WTC11 (cell line): ENCODE data around the gene FGD2. TPM values are rescaled to one million over a fixed set of nuclear protein-coding genes. Genes with fewer than 3 reads are reported as not detected.

Experiments
- ATAC-seq: fragments of 200-7000 bp; cut with Tn5 transposase; 2 replicates; pipeline ENCODE4 v1.10.0; 2021; ENCODE audit warnings: mild to moderate bottlenecking, moderate library complexity
- CTCF ChIA-PET: fragments of 300-600 bp; sonication (Branson Sonifier 250); formaldehyde crosslinking; loops from one replicate; lab custom pipeline; 2021; ENCODE audit warnings: antibody characterized with exemption; lab: Charles Lee
- POLR2A ChIA-PET: fragments of 350-600 bp; sonication (Branson Sonifier 250); formaldehyde crosslinking; loops from one replicate; lab custom pipeline; 2021; ENCODE audit warnings: antibody characterized with exemption; lab: Charles Lee
- DNase-seq: peaks from one replicate; pipeline ENCODE4 v3.0.0; 2021; ENCODE audit warnings: low spot score
- H3K27ac Mint-ChIP-seq: 2 replicates; pipeline ENCODE4 v1.8.0; 2021; ENCODE audit warnings: mixed read lengths
- H3K27me3 Mint-ChIP-seq: 2 replicates; pipeline ENCODE4 v1.8.0; 2021; ENCODE audit warnings: low read depth, mild to moderate bottlenecking, moderate library complexity, mixed read lengths
- H3K36me3 Mint-ChIP-seq: 2 replicates; pipeline ENCODE4 v1.8.0; 2021; ENCODE audit warnings: mixed read lengths
- H3K4me1 Mint-ChIP-seq: 2 replicates; pipeline ENCODE4 v1.8.0; 2022; ENCODE audit warnings: mixed read lengths
- H3K4me3 Mint-ChIP-seq: 2 replicates; pipeline ENCODE4 v1.8.0; 2021; ENCODE audit warnings: mild to moderate bottlenecking, moderate library complexity, mixed read lengths
- H3K9me3 Mint-ChIP-seq: 2 replicates; pipeline ENCODE4 v1.8.0; 2021; ENCODE audit warnings: mixed read lengths
- ATF6 ChIP-seq: sonication (generic); formaldehyde crosslinking; IDR thresholded peaks from 2 replicates; pipeline ENCODE4 v1.8.1; 2023; ENCODE audit warnings: mild to moderate bottlenecking, missing genetic modification reagents
- CDX4 ChIP-seq: fragments of 250-450 bp; sonication (Bioruptor Pico); IDR thresholded peaks from 2 replicates; pipeline ENCODE4 v1.9.0; 2021; ENCODE audit warnings: moderate library complexity, mild to moderate bottlenecking, inconsistent platforms, borderline replicate concordance
- CREB1 ChIP-seq: sonication (generic); formaldehyde crosslinking; IDR thresholded peaks from 2 replicates; pipeline ENCODE4 v1.8.0; 2023; ENCODE audit warnings: mild to moderate bottlenecking, missing genetic modification reagents
- E2F1 ChIP-seq: sonication (generic); formaldehyde crosslinking; IDR thresholded peaks from 2 replicates; pipeline ENCODE4 v1.8.0; 2022; ENCODE audit warnings: mild to moderate bottlenecking, missing genetic modification reagents
- FOXJ3 ChIP-seq: sonication (generic); formaldehyde crosslinking; IDR thresholded peaks from 2 replicates; pipeline ENCODE4 v1.9.0; 2021; ENCODE audit warnings: missing genetic modification reagents, mild to moderate bottlenecking, borderline replicate concordance
- FOXP1 ChIP-seq: sonication (generic); formaldehyde crosslinking; IDR thresholded peaks from 2 replicates; pipeline ENCODE4 v1.8.0; 2022; ENCODE audit warnings: missing genetic modification reagents, mild to moderate bottlenecking, moderate library complexity, borderline replicate concordance
- GTF2I ChIP-seq: fragments of 250-450 bp; sonication (Bioruptor Pico); conservative IDR thresholded peaks from 2 replicates; pipeline ENCODE4 v1.4.0; 2021; ENCODE audit warnings: mild to moderate bottlenecking
- JUN ChIP-seq: sonication (generic); formaldehyde crosslinking; IDR thresholded peaks from 2 replicates; pipeline ENCODE4 v1.8.0; 2023; ENCODE audit warnings: mild to moderate bottlenecking, missing genetic modification reagents
- MLX ChIP-seq: sonication (generic); formaldehyde crosslinking; IDR thresholded peaks from 2 replicates; pipeline ENCODE4 v1.8.1; 2023; ENCODE audit warnings: mild to moderate bottlenecking, missing genetic modification reagents, moderate library complexity
- MXD4 ChIP-seq: fragments of 250-450 bp; sonication (Bioruptor Pico); IDR thresholded peaks from 2 replicates; pipeline ENCODE4 v1.8.0; 2021; ENCODE audit warnings: mild to moderate bottlenecking, moderate library complexity, borderline replicate concordance
- NR2C2 ChIP-seq: sonication (generic); formaldehyde crosslinking; IDR thresholded peaks from 2 replicates; pipeline ENCODE4 v1.8.0; 2022; ENCODE audit warnings: mild to moderate bottlenecking, missing genetic modification reagents
- PRDM15 ChIP-seq: sonication (generic); formaldehyde crosslinking; IDR thresholded peaks from 2 replicates; pipeline ENCODE4 v1.8.0; 2022; ENCODE audit warnings: missing genetic modification reagents
- SMAD3 ChIP-seq: sonication (generic); formaldehyde crosslinking; IDR thresholded peaks from 2 replicates; pipeline ENCODE4 v1.8.0; 2022; ENCODE audit warnings: missing genetic modification reagents, mild to moderate bottlenecking, borderline replicate concordance
- ZNF121 ChIP-seq: sonication (generic); formaldehyde crosslinking; IDR thresholded peaks from 2 replicates; pipeline ENCODE4 v1.8.0; 2023; ENCODE audit warnings: missing genetic modification reagents
- ZNF138 ChIP-seq: sonication (generic); formaldehyde crosslinking; conservative IDR thresholded peaks from 2 replicates; pipeline ENCODE4 v1.8.1; 2022; ENCODE audit warnings: mild to moderate bottlenecking, moderate library complexity, missing genetic modification reagents
- ZNF263 ChIP-seq: sonication (generic); formaldehyde crosslinking; IDR thresholded peaks from 2 replicates; pipeline ENCODE4 v1.8.1; 2022; ENCODE audit warnings: low read depth, mild to moderate bottlenecking, moderate library complexity, missing genetic modification reagents
- ZNF532 ChIP-seq: fragments of 250-450 bp; sonication (Bioruptor Pico); IDR thresholded peaks from 2 replicates; pipeline ENCODE4 v1.9.0; 2021; ENCODE audit warnings: mild to moderate bottlenecking, borderline replicate concordance
- total RNA-seq: library from RNA; stranded (reverse); gene quantifications from 3 replicates; pipeline ENCODE4 v1.2.3, GENCODE V29; 2021

The FGD2 gene
- total RNA-seq, 1 experiment from 2014 or later = 0.31 TPM

GRCh38 chr6:37057128-37057471 lies 51.6 kb downstream of the FGD2 start:
- no peak for ATAC-seq

GRCh38 chr6:37057678-37058077 lies 52.2 kb downstream of the FGD2 start:
- POLR2A ChIA-PET = interaction anchor here (1.0 to 1.6 kb wide), 2 partner anchors 80 to 113 kb away, joined by 3 to 4 read pairs; no protein-coding TSS in a partner anchor
- no peak for ATAC-seq
- TF ChIP-seq NR2C2 (CRISPR knock-in tag) (no peak), MXD4 (CRISPR knock-in tag) (no peak), FOXP1 (CRISPR knock-in tag) (no peak), FOXJ3 (no peak), E2F1 (no peak)
- CTCF ChIA-PET = interaction anchor here (3.0 to 4.1 kb wide), 3 partner anchors 69 to 153 kb away, joined by 10 to 22 read pairs (median 19); partner anchors contain the start of gene PIM1
- peak overlapping the region; percentile 48; the same call in 1 of the 2 replicates for H3K27ac Mint-ChIP-seq
- H3K4me1 Mint-ChIP-seq = peaks cover 53% of the 10 kb centered on the region
- H3K4me3 Mint-ChIP-seq = no peak overlapping the region
- no peaks in the 10 kb centered on the region for H3K36me3 Mint-ChIP-seq
- no peaks in the 10 kb centered on the region for H3K27me3 Mint-ChIP-seq
- no peak for DNase-seq
- no peaks in the 10 kb centered on the region for H3K9me3 Mint-ChIP-seq

More at GRCh38 chr6:37057128-37057471, 51.6 kb downstream of the FGD2 start:
- ChIA-PET POLR2A (interaction anchor here (1.0 kb wide), 1 partner anchor 81 kb away, joined by 3 read pairs; no protein-coding TSS in a partner anchor), CTCF (interaction anchor here (1.2 to 4.1 kb wide), 5 partner anchors 15 to 154 kb away, joined by 3 to 22 read pairs (median 10); partner anchors contain the start of gene PIM1)
- H3K4me3 Mint-ChIP-seq = no peak overlapping the region
- H3K27ac Mint-ChIP-seq = peak overlapping the region; percentile 67; the same call in 1 of the 2 replicates
- H3K9me3 Mint-ChIP-seq = no peaks in the 10 kb centered on the region
- H3K36me3 Mint-ChIP-seq = no peaks in the 10 kb centered on the region
- no peaks in the 10 kb centered on the region for H3K27me3 Mint-ChIP-seq
- peaks cover 59% of the 10 kb centered on the region for H3K4me1 Mint-ChIP-seq
- TF ChIP-seq ZNF532 = no peak
- no peak for TF ChIP-seq SMAD3 (CRISPR knock-in tag)
- no peak for TF ChIP-seq NR2C2 (CRISPR knock-in tag)
- TF ChIP-seq GTF2I (CRISPR knock-in tag) = 0 out of 2 replicates have a peak, but pooled peaks have one; percentile 53
- TF ChIP-seq ZNF263 (CRISPR knock-in tag) = no peak
- TF ChIP-seq JUN (CRISPR knock-in tag) = no peak
- TF ChIP-seq ZNF138 (CRISPR knock-in tag) = no peak
- TF ChIP-seq MLX (CRISPR knock-in tag) = no peak
- DNase-seq = no peak

- POLR2A ChIA-PET = interaction anchor here (1.1 to 1.6 kb wide), 2 partner anchors 57 to 113 kb away, joined by 3 to 4 read pairs; no protein-coding TSS in a partner anchor
- no peak for DNase-seq
- no peak for TF ChIP-seq SMAD3 (CRISPR knock-in tag)
- no peak for TF ChIP-seq ZNF121 (CRISPR knock-in tag)
- TF ChIP-seq CREB1 (CRISPR knock-in tag) = no peak
- TF ChIP-seq CDX4 (CRISPR knock-in tag) = no peak
- no peak for TF ChIP-seq PRDM15 (CRISPR knock-in tag)
- TF ChIP-seq ATF6 (CRISPR knock-in tag) = no peak
- TF ChIP-seq, all 79 proteins: peak for 0
- no peaks in the 10 kb centered on the region for H3K27me3 Mint-ChIP-seq
- H3K4me3 Mint-ChIP-seq = no peak overlapping the region
- CTCF ChIA-PET = interaction anchor here (0.6 to 4.1 kb wide), 6 partner anchors 36 to 153 kb away, joined by 4 to 22 read pairs (median 6); no protein-coding TSS in a partner anchor
- no peaks in the 10 kb centered on the region for H3K9me3 Mint-ChIP-seq
- peak overlapping the region; percentile 76 for H3K27ac Mint-ChIP-seq
- no peaks in the 10 kb centered on the region for H3K36me3 Mint-ChIP-seq
- peaks cover 51% of the 10 kb centered on the region for H3K4me1 Mint-ChIP-seq
- no peak for ATAC-seq
Measured at GRCh38 chr6:37058084-37058586, 52.7 kb downstream of the FGD2 start.
